ENCODE data around the gene PHB1.
"Not testable (repeated sequence)": the region's sequence is repeated elsewhere in the genome, so short reads cannot be mapped to it uniquely, and the experiment has no call there.

PHB1 gene

GRCh38 chr17:49439673-49440571 lies 25.2 kb upstream of the PHB1 start:
- no peak for DNase-seq

- DNase-seq: no peak
Observed at GRCh38 chr17:49439305-49439672, 24.6 kb upstream of the PHB1 start.

- DNase-seq: no peak
Observed at GRCh38 chr17:49438436-49439278, 24.0 kb upstream of the PHB1 start.

- no peak for DNase-seq
Observed at GRCh38 chr17:49437696-49438435, 23.2 kb upstream of the PHB1 start.

- DNase-seq: no peak
Observed at GRCh38 chr17:49436174-49436573, 21.5 kb upstream of the PHB1 start.

- no peak for DNase-seq
Observed at GRCh38 chr17:49435671-49436029, 21.0 kb upstream of the PHB1 start.

- peak; percentile 64 for DNase-seq
Observed at GRCh38 chr17:49434821-49435670, 20.4 kb upstream of the PHB1 start.

GRCh38 chr17:49433000-49433694 lies 18.5 kb upstream of the PHB1 start:
- no peak for DNase-seq

- DNase-seq: no peak
Observed at GRCh38 chr17:49431743-49432142, 17.1 kb upstream of the PHB1 start.

GRCh38 chr17:49425004-49425286 lies 10.3 kb upstream of the PHB1 start:
- DNase-seq: no peak

GRCh38 chr17:49424276-49425003 lies 9.8 kb upstream of the PHB1 start:
- DNase-seq: not testable (repeated sequence)

- DNase-seq: no peak
Observed at GRCh38 chr17:49422714-49423113, 8.0 kb upstream of the PHB1 start.

GRCh38 chr17:49419761-49420160 lies 5.1 kb upstream of the PHB1 start:
- DNase-seq: not testable (repeated sequence)

GRCh38 chr17:49418754-49419740 lies 4.4 kb upstream of the PHB1 start:
- not testable (repeated sequence) for DNase-seq

GRCh38 chr17:49414271-49414621 lies 436 bp downstream of the PHB1 start:
- DNase-seq: no peak

- DNase-seq: no peak
Observed at GRCh38 chr17:49409066-49409465, 5.6 kb downstream of the PHB1 start.

GRCh38 chr17:49407981-49408501 lies 6.6 kb downstream of the PHB1 start:
- peak; percentile 60 for DNase-seq

- no peak for DNase-seq
Observed at GRCh38 chr17:49407086-49407485, 7.6 kb downstream of the PHB1 start.

- DNase-seq: no peak
Observed at GRCh38 chr17:49406421-49407061, 8.1 kb downstream of the PHB1 start.

Data from fibroblast of skin of scalp (primary cell).